Stimulated activated CD4-positive, alpha-beta T cell treated with anti-CD3 and anti-CD28 coated beads, Interleukin-2, amount 100 ng/mL, for 48 hours (primary cell): Measurements from ENCODE around the gene BRAF.
"Not testable (repeated sequence)": the region's sequence is repeated elsewhere in the genome, so short reads cannot be mapped to it uniquely, and the experiment has no call there.

Experiments used
- DNase-seq, 2 donors: peaks; one replicate each; pipeline ENCODE4 v3.0.0-alpha.2; 2020

Gene BRAF

GRCh38 chr7:140917258-140917657 lies 7.5 kb downstream of the BRAF start:
- no peak for DNase-seq

GRCh38 chr7:140915935-140916555 lies 8.7 kb downstream of the BRAF start:
- no peak for DNase-seq

- no peak for DNase-seq
Measured at GRCh38 chr7:140914083-140914482, 10.6 kb downstream of the BRAF start.

GRCh38 chr7:140913596-140913928 lies 11.2 kb downstream of the BRAF start:
- DNase-seq, result not testable (repeated sequence)

- DNase-seq, result no peak
Measured at GRCh38 chr7:140911746-140912145, 13.0 kb downstream of the BRAF start.

GRCh38 chr7:140909476-140910161 lies 15.1 kb downstream of the BRAF start:
- no peak for DNase-seq

GRCh38 chr7:140908361-140908760 lies 16.4 kb downstream of the BRAF start:
- no peak for DNase-seq

- DNase-seq, result no peak
Measured at GRCh38 chr7:140903741-140904480, 20.8 kb downstream of the BRAF start.

GRCh38 chr7:140902303-140902953 lies 22.3 kb downstream of the BRAF start:
- no peak for DNase-seq

- no peak for DNase-seq
Measured at GRCh38 chr7:140901941-140902302, 22.8 kb downstream of the BRAF start.

- DNase-seq, result no peak
Measured at GRCh38 chr7:140899883-140900282, 24.8 kb downstream of the BRAF start.

GRCh38 chr7:140898786-140899536 lies 25.8 kb downstream of the BRAF start:
- DNase-seq, result no peak

GRCh38 chr7:140896996-140897395 lies 27.7 kb downstream of the BRAF start:
- DNase-seq, result no peak

- no peak for DNase-seq
Measured at GRCh38 chr7:140889645-140890044, 35.1 kb downstream of the BRAF start.

GRCh38 chr7:140889150-140889549 lies 35.6 kb downstream of the BRAF start:
- no peak for DNase-seq

- no peak for DNase-seq
Measured at GRCh38 chr7:140888087-140888486, 36.6 kb downstream of the BRAF start.

- DNase-seq, result no peak
Measured at GRCh38 chr7:140885735-140886334, 38.9 kb downstream of the BRAF start.

GRCh38 chr7:140883378-140883777 lies 41.4 kb downstream of the BRAF start:
- no peak for DNase-seq

- DNase-seq, result not testable (repeated sequence)
Measured at GRCh38 chr7:140882834-140883233, 41.9 kb downstream of the BRAF start.

GRCh38 chr7:140881507-140882228 lies 43.1 kb downstream of the BRAF start:
- no peak for DNase-seq

GRCh38 chr7:140877249-140877524 lies 47.5 kb downstream of the BRAF start:
- no peak for DNase-seq
